HL-60/S4 (cell line): ENCODE data around the gene VMAC.
"Not testable (repeated sequence)": the region's sequence is repeated elsewhere in the genome, so short reads cannot be mapped to it uniquely, and the experiment has no call there.

Experiments used
- in situ Hi-C: fragments of 300-500 bp; cut with MboI; formaldehyde crosslinking; loops from 2 replicates; pipeline ENCODE4 v1.14.3; 2022; ENCODE audit warnings: low sequenced_read_pairs

Gene VMAC

GRCh38 chr19:5904352-5905113 lies at the start of gene VMAC:
VMAC (plus strand) TSS chr19:5904872; CDS start chr19:5904891, 19 bp downstream.
- in situ Hi-C loops: no loop called here

- in situ Hi-C loops: not testable (repeated sequence)
Measured at GRCh38 chr19:5855151-5855550, 49.5 kb upstream of the VMAC start.

- in situ Hi-C loops: no loop called here
Measured at GRCh38 chr19:5857203-5858081, 47.2 kb upstream of the VMAC start.

- in situ Hi-C loops: no loop called here
Measured at GRCh38 chr19:5863030-5863665, 41.5 kb upstream of the VMAC start.

GRCh38 chr19:5864013-5864720 lies 40.5 kb upstream of the VMAC start:
- in situ Hi-C loops: no loop called here

GRCh38 chr19:5864725-5865486 lies 39.8 kb upstream of the VMAC start:
- in situ Hi-C loops: no loop called here

DNA sequence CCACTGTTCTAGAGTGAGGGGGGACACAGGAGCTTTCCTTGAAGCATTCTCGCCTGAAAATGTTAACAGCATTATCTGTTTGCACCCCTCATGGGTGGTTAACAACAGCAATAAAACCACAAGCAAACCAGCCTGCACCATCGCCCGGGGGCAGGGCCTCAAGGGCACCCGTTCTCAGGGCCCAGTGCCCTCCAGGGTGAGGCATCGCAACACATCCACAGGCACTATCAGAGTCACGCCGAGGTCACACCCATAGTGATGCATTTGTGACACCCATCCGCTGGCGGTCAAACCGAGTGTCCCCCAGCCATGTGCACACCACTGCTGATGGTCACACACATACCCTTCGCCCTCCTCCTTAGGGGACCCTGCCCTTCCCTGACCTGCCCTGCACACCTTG lies 38.9 kb upstream of the VMAC start:
- in situ Hi-C loops: no loop called here

DNA sequence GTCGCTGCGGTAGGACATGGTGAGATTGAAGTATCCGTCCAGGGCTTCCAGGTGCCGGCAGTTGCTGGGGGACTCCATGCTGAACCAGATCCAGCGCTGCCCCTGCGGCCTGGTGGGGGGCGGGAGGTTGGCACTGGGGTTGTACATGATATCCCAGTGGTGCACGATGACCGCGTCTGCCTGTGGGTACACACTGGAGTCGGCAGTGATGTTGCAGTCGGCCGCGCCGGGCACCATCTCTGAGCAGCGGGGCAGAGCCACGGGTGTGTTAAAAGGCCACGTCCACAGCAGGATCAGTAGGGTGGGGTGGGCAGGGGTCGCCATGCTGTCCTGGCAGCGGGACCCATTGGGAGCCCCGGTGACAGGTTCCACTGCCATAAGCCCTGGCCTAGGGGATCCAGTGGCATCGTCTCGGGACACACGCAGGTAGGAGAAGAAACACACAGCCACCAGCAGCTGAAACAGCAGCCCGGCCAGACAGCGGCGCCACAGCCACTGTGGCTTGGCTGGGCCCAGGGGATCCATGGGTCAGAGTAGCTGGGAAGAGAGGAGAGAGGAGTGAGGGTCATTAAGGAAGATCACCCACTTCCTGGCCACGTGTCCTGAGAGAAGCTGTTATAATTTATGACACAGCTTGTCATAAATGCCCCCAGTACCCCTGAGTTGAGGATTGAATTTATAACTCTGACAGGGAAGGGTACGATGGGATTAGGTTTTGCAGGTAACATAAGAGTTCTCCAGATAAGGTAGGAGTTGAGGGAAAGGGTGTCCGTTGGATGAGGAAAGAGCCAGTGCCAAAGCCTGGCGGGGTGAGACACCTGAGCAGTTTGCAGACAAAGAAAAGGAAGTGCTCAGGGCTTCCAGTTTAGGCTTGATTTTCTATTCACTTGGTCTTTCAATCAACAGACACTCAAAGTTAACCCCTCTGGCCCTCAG lies 37.2 kb upstream of the VMAC start:
- in situ Hi-C loops: no loop called here

DNA sequence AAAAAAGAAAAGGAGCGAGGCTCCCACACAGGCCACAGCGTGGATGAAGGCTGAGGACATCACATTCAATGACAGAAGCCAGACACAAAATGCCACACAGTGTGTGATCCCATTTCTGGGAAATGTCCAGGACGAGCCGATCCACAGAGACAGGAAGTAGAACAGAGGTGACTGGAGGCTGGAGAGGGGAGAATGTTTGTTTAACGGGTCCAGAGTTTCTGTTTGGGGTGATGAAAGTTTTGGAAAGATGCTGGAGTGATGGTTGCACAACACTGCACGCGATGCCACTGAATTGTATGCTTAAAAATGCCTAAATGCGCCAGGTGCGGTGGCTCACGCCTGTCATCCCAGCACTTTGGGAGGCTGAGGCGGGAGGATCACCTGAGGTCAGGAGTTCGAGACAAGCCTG lies 33.7 kb upstream of the VMAC start:
- in situ Hi-C loops: no loop called here

GRCh38 chr19:5873617-5874199 lies 31.0 kb upstream of the VMAC start:
- in situ Hi-C loops: no loop called here

- in situ Hi-C loops: not testable (repeated sequence)
Measured at GRCh38 chr19:5874496-5874895, 30.2 kb upstream of the VMAC start.

GRCh38 chr19:5877427-5877826 lies 27.2 kb upstream of the VMAC start:
- in situ Hi-C loops: no loop called here

GRCh38 chr19:5877882-5878281 lies 26.8 kb upstream of the VMAC start:
- in situ Hi-C loops: no loop called here

DNA sequence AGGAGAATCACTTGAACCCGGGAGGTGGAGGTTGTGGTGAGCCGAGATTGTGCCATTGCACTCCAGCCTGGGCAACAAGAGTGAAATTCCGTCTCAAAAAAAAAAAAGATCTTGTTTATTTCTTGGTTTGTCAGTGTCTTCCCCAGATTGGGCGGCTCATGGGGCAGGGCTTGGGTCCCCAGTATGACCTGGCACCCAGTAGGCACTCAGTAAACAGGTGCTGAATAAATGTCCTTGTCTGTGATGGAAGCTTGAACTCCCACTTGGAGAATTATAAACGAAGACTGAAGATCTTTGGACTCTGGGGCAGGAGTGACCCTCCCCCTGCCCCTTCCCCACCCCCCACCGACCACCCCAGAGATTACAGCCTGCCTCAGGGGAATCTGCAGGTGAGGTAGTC lies 24.5 kb upstream of the VMAC start:
- in situ Hi-C loops: no loop called here

GRCh38 chr19:5880604-5881078 lies 24.0 kb upstream of the VMAC start:
- in situ Hi-C loops: no loop called here

GRCh38 chr19:5881543-5882299 lies 23.0 kb upstream of the VMAC start:
- in situ Hi-C loops: no loop called here

- in situ Hi-C loops: no loop called here
Measured at GRCh38 chr19:5882421-5882968, 22.2 kb upstream of the VMAC start.
